Measurements from ENCODE around the gene KRTAP10-1.
"Not testable (repeated sequence)": the region's sequence is repeated elsewhere in the genome, so short reads cannot be mapped to it uniquely, and the experiment has no call there.

KRTAP10-1 gene, protein sequence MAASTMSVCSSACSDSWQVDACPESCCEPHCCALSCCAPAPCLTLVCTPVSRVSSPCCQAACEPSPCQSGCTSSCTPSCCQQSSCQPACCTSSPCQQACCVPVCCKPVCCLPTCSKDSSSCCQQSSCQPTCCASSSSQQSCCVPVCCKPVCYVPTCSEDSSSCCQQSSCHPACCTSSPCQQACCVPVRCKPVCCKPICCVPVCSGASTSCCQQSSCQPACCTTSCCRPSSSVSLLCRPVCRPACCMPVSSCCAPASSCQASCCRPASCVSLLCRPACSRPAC

DNA sequence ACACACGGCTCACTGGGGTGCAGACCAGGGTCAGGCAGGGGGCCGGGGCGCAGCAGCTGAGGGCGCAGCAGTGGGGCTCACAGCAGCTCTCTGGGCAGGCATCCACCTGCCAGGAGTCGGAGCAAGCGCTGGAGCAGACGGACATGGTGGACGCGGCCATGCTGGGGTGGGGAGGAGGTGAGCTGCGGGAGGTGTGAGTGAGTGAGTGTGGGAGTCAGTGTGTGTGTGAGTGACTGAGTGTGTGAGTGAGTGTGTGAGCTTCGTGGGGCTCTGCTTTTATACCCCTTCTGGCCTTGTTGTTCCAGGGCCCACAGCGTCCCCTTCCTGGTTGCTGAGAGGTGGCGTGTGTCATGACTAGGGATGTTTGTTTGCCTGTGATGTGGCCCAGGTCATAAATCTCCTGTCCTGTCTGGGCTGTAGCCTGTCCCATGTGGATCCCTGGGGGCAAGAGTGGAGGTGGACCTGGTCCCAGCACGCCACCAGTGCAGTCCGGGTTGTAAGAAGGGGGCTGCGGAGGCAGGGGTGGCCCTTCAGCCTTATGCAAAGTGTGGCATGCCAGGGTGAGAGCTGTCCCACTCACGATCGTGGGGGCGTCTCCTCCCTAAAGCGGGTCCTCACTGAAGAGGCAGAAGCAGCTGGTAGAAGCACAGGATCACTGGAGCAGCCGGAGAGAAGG, at the start of gene KRTAP10-1:
TSS of gene KRTAP10-1 (minus strand) at position 205 of the 676 bp plus-strand sequence. CDS start at position 160, 45 bp downstream.
- in situ Hi-C loops (cut with HindIII; ENCODE audit: low sequenced_read_pairs): no loop called here

DNA sequence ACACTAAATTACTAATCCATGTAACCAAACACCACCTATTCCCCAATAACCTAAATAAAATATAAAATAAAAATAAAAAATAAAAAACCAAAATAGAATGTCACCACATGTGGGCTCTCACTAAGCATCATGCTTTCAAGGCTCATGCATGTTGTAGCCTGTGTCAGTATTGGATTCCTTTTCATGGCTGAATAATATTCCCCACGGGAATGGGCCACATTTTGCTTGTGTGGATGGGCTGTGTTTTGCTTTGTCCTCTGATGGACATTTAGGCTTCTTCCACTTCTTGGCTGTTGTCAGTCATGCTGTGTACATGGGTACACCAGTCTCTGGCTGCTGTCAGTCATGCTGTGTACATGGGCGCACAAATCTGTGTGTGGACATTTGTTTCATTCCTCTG, 49.1 kb upstream of the KRTAP10-1 start:
- in situ Hi-C loops (cut with HindIII; ENCODE audit: low sequenced_read_pairs): no loop called here

DNA sequence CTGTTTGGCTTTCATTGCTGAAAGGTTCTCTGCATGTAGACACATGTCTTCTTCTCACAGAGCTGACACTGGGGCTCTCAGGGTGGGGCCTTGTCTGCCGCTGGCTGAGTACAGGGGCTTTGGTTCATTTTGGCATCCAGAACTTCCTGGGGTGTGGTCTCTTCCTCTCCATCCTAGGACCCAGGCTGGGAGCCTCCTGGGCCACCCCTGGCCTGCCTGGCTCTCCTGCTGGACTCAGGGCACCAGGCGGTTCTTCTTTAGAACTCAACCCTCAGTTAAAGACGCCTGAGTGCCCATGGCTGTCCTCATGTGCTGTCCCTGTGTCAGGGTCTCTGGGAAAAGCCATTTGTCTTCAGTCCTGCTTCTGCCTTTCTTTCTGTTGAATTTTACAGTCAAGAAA, 45.9 kb upstream of the KRTAP10-1 start:
- in situ Hi-C loops (cut with HindIII; ENCODE audit: low sequenced_read_pairs): no loop called here

DNA sequence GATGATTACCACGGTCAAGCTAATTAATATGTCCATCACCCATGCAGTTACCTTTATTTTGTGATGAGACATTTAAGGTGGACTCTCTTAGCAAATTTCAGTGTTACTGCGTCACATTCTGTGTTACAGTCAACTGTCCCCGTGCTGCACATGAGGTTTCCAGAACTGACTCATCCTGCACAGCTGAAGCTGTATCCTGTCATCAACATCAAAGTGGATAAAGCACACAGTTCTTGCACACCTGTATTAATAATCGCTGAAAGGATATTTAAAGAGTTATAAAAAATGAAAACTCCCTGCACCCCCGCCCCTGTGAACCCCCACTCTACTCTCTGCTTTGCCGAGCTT, 43.8 kb upstream of the KRTAP10-1 start:
- in situ Hi-C loops (cut with HindIII; ENCODE audit: low sequenced_read_pairs): no loop called here

DNA sequence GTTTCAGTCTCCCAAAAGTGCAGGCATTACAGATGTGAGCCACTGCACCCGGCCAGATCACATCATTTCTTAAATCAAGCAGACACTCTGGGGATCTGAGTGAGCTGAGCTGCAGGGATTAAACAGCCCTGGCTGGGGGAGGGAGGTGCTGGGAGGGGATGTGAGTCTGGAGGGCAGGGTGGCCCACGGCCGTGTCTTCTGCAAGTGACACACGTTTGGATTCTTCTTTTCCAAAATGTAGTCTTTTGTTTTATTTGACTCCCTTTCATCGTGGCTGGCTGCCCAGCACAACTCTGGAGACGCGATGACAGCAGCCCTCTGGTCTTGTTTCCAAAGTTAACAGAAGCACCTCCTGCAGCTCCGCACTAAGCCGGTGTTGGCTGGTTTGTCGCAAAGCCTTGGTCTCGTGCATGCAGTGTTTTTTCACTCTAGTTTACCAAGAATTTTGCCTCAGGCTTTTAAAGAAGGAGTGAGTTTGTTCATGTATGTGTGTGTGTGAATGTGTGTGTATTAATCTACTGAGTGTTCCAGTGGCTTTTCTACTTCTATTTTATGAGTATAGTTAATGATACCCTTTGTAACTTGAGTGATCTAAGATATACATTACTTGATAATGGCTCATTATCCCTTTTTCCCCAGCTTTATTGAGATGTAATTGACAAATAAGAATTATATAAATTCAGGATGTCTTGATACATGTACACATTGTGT, 43.2 kb upstream of the KRTAP10-1 start:
- in situ Hi-C loops (cut with HindIII; ENCODE audit: low sequenced_read_pairs): no loop called here

DNA sequence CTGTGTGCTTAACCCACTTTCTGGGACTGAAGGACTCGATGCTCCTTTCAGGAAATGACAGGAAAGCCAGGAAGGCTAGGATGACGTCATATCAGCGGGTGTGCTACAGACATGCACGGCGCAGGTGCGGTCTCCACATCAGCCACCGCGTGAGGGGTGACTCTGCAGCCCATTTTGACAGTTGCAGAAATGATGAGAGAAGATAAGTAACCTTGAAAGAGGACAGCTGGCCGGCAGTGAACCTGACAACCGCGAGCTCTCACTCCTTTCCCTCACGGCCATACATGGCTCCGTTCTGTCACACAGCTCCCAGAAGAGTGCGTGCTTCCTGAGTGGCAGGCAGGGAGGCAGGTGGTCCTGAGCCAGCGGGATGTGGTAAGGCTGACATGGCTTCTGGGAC, 42.1 kb upstream of the KRTAP10-1 start:
- in situ Hi-C loops (cut with HindIII; ENCODE audit: low sequenced_read_pairs): no loop called here

DNA sequence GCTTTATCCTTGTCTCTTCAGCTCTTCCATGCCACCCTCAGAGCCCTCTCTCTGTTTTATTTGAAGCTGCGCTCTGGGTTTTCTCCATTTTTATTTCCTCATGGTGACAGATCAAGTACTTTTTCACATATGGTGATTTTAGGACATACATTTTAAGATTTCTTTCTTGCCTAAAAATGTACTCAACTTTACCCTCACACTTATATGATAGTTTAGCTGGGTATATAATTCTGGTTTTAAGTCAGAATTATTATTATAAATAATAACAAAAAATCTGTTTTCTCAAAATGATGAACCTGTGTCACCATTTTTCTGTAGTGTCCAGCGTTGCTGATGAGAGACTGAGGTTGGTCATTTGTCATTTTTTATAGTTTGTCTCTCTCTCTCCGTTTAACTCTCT, 41.2 kb upstream of the KRTAP10-1 start:
- in situ Hi-C loops (cut with HindIII; ENCODE audit: low sequenced_read_pairs): no loop called here

DNA sequence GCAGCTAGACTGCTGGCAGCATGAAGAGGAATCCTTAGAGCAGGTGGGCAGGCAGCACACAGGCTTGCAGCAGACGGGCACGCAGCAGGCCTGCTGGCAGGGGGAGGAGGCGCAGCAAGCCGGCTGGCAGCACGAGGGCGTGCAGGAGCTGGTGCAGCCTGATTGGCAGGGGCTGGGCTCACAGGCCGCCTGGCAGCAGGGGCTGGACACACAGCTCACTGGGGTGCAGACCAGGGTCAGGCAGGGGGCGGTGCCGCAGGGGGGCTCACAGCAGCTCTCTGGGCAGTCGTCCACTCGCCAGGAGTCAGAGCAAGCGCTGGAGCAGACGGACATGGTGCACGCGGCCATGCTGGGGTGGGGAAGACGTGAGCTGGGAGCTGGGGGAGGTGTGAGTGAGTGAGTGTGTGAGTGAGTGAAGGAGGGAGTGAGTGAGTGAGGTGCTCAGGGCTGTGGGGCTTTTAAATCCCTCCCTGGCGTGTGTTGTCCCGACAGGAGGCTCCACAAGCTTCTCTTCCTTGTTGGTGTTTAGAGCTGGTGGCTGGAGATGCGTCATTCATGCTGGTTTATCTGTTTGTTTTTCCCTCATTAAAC, 40.3 kb upstream of the KRTAP10-1 start, which contains the start of gene KRTAP10-5:
TSS of gene KRTAP10-5 (minus strand) at position 374 of the 591 bp plus-strand sequence. CDS start at position 348, 26 bp downstream.
- in situ Hi-C loops (cut with HindIII; ENCODE audit: low sequenced_read_pairs): not testable (repeated sequence)

DNA sequence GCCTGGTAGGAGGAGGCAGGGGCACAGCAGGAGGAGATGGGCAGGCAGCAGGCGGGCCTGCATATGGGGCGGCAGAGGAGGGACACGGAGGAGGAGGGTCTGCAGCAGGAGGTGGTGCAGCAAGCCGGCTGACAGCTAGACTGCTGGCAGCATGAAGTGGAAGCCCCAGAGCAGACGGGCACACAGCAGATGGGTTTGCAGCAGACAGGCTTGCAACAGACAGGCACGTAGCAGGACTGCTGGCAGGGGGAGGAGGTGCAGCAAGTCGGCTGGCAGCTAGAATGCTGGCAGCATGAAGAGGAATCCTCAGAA, 39.8 kb upstream of the KRTAP10-1 start:
- in situ Hi-C loops (cut with HindIII; ENCODE audit: low sequenced_read_pairs): no loop called here

DNA sequence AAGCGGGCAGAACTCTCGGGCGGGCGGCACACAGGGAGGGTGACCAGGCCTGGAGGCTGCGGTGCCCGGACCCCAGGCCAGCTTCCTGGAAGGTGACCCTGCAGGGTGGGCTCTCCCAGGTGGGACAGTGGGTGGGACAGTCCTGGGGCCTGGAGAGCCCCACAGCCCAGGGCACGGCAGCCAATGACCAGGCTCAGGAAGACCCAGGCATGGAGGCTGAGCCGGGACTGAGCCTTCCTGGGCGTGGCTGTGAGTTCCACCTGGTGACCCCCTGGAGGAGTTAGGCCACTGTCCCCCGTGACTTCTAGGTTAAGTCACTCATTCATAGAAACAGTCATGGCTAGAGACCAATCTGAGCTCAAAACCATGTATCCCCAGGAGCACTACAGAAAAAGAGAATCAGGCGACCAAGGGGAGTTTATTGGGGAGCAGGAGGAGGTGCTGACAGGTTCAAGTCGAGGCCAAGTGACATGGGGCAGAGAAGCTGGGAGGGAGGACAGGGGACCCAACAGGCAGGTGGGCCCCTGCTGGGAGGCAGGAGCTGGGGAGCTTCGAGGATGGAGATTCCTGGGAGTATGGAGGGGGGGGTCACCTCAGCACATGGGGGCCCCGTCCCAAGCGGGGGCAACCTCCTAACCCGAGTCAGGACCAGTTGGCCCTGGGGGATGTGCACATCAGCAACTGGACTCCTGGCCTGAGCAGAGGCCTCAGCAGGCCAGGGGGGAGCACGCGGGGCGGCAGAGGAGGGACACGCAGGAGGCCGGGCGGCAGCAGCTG, 39.2 kb upstream of the KRTAP10-1 start:
- in situ Hi-C loops (cut with HindIII; ENCODE audit: low sequenced_read_pairs): no loop called here

DNA sequence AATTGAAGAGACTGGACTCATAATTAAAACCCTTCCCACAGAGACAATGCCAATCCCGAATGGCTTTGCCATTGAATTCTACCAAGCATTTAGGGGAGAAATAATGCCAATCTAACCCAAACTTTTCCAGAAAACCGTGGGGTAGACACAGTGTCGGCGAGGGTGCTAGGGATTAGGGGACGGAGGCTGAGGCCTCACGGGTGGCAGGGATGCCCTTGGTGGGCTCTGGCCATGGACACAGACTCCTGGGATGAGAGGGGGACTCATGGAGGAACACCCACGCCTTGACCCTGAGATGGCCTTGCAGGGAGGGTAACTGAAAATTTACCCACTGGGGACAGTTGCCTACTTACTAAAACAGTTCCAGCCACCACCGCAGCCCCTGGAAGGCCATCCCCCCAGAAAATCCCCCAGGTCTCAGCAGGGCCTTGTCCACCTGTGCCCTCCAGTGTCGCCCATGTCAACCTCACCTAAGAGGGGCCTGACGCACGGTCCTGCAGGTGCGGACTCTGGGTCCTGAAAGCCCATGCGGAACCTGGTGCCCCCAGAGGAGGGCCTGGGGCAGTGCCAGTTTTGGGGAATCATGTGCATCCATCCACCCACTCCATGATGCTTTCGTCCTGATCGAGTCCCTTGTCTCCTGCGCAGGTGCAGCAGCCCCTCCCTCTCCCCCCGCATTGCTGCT, 38.5 kb upstream of the KRTAP10-1 start:
- in situ Hi-C loops (cut with HindIII; ENCODE audit: low sequenced_read_pairs): no loop called here

DNA sequence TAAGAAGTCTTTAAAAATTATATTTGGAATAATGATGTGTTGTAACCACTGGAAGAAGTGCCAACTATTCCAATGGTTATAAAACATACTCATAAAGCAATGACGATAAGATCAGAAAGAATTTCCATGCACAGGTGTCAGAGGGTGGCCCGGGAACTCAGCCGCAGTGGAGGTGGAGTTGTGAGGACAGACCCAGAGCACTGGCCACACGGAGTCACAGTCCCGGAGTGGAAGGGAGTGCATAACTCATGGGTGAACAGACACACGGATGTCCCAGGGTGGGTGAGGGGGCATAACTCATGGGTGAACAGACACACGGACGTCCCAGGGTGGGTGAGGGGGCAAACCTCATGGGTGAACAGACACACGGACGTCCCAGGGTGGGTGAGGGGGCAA, 36.0 kb upstream of the KRTAP10-1 start:
- in situ Hi-C loops (cut with HindIII; ENCODE audit: low sequenced_read_pairs): no loop called here

DNA sequence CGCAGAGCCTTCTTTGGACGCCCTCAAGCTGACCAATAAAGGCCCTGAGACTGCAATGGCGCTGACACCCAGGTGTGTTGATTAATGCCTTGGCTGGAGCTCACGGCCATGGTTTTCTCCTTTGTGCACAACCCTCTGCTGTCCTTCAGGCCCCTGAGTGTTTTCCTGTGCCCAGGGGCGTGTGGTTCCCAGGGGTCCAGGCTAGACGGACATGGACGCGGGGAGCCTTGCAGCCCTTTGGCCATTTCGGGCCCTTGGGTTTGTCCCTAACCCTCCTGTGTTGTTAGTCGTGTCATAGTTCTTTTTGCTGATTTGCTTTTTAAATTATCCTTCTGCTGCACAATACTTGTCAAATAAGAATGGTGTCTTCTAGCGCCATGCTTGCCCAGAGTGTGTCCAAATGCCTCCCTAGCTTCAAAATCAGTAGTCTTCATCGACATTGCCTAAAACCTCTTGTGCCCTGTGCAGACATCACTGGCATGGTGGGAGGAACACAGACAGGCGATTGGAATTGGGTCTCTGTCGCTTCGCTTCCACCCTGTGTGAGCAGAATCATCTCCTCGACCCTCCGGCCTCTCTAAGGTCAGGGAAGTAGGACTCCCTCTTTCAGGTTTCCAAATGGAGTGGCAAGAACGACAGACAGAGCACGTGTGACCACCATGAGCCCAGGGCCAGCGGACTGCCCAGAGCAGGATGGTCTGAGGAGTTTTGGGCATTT, 35.5 kb upstream of the KRTAP10-1 start:
- in situ Hi-C loops (cut with HindIII; ENCODE audit: low sequenced_read_pairs): no loop called here

DNA sequence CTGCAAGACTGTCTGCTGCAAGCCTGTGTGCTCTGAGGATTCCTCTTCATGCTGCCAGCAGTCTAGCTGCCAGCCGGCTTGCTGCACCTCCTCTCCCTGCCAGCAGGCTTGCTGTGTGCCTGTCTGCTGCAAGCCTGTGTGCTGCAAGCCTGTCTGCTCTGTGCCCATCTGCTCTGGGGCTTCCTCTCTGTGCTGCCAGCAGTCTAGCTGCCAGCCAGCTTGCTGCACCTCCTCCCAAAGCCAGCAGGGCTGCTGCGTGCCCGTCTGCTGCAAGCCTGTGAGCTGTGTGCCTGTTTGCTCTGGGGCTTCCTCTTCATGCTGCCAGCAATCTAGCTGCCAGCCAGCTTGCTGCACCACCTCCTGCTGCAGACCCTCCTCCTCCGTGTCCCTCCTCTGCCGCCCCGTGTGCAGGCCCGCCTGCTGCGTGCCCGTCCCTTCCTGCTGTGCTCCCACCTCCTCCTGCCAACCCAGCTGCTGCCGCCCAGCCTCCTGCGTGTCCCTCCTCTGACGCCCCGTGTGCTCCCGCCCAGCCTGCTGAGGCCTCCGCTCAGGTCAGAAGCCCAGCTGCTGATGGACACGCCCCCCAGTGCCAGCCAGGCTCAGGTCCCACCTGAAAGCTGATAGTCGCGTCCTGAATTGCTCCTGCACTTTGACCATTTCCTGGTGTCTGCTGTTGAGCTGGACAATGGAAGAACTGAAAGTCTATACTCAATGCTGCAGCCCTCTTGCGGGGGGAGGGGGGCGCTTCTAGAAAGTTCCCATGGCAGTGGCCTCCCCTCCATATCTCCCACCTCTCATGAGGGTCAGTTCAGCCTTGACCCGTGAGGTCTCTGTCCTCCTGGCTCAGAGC, 34.7 kb upstream of the KRTAP10-1 start:
- in situ Hi-C loops (cut with HindIII; ENCODE audit: low sequenced_read_pairs): no loop called here

DNA sequence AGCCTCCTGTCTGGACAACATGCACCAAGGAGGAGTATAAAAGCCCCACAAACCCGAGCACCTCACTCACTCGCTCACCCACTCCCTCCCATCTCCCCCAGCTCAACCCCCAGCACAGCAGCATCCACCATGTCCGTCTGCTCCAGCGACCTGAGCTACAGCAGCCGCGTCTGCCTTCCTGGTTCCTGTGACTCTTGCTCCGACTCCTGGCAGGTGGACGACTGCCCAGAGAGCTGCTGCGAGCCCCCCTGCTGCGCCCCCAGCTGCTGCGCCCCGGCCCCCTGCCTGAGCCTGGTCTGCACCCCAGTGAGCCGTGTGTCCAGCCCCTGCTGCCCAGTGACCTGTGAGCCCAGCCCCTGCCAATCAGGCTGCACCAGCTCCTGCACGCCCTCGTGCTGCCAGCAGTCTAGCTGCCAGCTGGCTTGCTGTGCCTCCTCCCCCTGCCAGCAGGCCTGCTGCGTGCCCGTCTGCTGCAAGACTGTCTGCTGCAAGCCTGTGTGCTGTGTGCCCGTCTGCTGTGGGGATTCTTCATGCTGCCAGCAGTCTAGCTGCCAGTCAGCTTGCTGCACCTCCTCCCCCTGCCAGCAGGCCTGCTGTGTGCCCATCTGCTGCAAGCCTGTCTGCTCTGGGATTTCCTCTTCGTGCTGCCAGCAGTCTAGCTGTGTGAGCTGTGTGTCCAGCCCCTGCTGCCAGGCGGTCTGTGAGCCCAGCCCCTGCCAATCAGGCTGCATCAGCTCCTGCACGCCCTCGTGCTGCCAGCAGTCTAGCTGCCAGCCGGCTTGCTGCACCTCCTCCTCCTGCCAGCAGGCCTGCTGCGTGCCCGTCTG, 33.8 kb upstream of the KRTAP10-1 start, which contains the start of gene KRTAP10-4:
TSS of gene KRTAP10-4 (plus strand) at position 100 of the 827 bp plus-strand sequence. CDS start at position 130, 30 bp downstream.
- in situ Hi-C loops (cut with HindIII; ENCODE audit: low sequenced_read_pairs): not testable (repeated sequence)

DNA sequence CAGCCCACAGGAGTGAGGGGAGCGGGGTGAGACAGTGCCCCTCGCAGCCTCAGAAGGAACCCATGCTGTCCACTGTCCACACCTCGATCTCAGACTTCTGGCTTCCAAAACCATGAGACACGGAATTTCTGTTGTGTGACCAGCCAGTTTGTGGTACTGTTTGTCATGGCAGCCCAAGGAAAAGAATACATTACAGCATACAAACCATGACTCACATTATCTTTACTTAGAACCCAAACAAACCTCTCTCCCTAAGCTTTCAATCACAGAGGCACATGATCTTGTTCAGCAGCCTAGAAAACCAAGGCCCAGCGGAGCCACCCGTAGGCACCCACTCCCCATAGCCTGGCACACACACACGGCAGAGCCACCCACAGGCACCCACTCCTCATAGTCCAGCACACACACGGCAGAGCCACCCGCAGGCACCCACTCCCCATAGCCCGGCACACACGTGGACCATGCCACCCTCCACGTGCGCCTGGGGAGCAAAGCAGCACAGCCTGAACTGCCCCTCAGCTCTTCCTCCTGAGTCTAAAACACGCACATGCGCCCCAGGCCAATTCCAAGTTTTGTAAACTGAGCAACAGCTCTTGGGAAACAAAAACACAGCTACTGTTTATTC, 33.1 kb upstream of the KRTAP10-1 start:
- in situ Hi-C loops (cut with HindIII; ENCODE audit: low sequenced_read_pairs): no loop called here
